Epithelial cell of prostate (primary cell): ENCODE results near the gene HSPB9.
A peak's percentile ranks its signal among the peaks of the same experiment; 100 is the strongest.

ENCODE experiments used
- DNase-seq: peaks from one replicate; pipeline ENCODE4 v3.0.0-alpha.2; 2011; ENCODE audit warnings: low read depth, low spot score
- H3K27ac ChIP-seq: fragments of 450-650 bp; 2 replicates; pipeline ENCODE4 v1.5.1; 2017; ENCODE audit warnings: mild to moderate bottlenecking

HSPB9 gene

GRCh38 chr17:42118126-42118510 is 4.5 kb upstream of the HSPB9 start:
- H3K27ac ChIP-seq: no peak overlapping the region
- DNase-seq: no peak

- DNase-seq: no peak
- H3K27ac ChIP-seq: no peak overlapping the region
Observed at GRCh38 chr17:42118545-42118944, 4.1 kb upstream of the HSPB9 start.

GRCh38 chr17:42119301-42119700 is 3.3 kb upstream of the HSPB9 start:
- no peak overlapping the region for H3K27ac ChIP-seq
- no peak for DNase-seq

GRCh38 chr17:42120161-42120769 is 2.3 kb upstream of the HSPB9 start:
- DNase-seq: no peak
- H3K27ac ChIP-seq: no peak overlapping the region

GRCh38 chr17:42120770-42121769 is 1.5 kb upstream of the HSPB9 start, which contains the start of gene KAT2A:
KAT2A (minus strand) TSS chr17:42121367; CDS start chr17:42121304, 63 bp downstream.
- no peak for DNase-seq
- no peak within 1 kb of the TSS for H3K27ac ChIP-seq

GRCh38 chr17:42124256-42124655 is 1.7 kb downstream of the HSPB9 start:
- DNase-seq: no peak
- no peak overlapping the region for H3K27ac ChIP-seq

- H3K27ac ChIP-seq: no peak overlapping the region
- no peak for DNase-seq
Observed at GRCh38 chr17:42125565-42125964, 3.0 kb downstream of the HSPB9 start.

- no peak for DNase-seq
- H3K27ac ChIP-seq: no peak overlapping the region
Observed at GRCh38 chr17:42126836-42127235, 4.2 kb downstream of the HSPB9 start.

- no peak for DNase-seq
- no peak overlapping the region for H3K27ac ChIP-seq
Observed at GRCh38 chr17:42127414-42127813, 4.8 kb downstream of the HSPB9 start.

GRCh38 chr17:42129109-42129837 is 6.7 kb downstream of the HSPB9 start:
- no peak for DNase-seq
- H3K27ac ChIP-seq: no peak overlapping the region

GRCh38 chr17:42130310-42130936 is 7.8 kb downstream of the HSPB9 start:
- no peak for DNase-seq
- H3K27ac ChIP-seq: no peak overlapping the region

GRCh38 chr17:42131232-42131631 is 8.6 kb downstream of the HSPB9 start:
- no peak for DNase-seq
- H3K27ac ChIP-seq: no peak overlapping the region

GRCh38 chr17:42131981-42132432 is 9.4 kb downstream of the HSPB9 start:
- DNase-seq: no peak
- no peak overlapping the region for H3K27ac ChIP-seq

GRCh38 chr17:42132941-42133340 is 10.3 kb downstream of the HSPB9 start:
- H3K27ac ChIP-seq: peak overlapping the region; percentile 70
- DNase-seq: no peak

GRCh38 chr17:42133461-42134041 is 10.9 kb downstream of the HSPB9 start:
- peak overlapping the region; percentile 70 for H3K27ac ChIP-seq

GRCh38 chr17:42135151-42135550 is 12.5 kb downstream of the HSPB9 start:
- DNase-seq: no peak
- peak overlapping the region; percentile 70 for H3K27ac ChIP-seq

More at GRCh38 chr17:42133461-42134041, 10.9 kb downstream of the HSPB9 start:
- DNase-seq: no peak

GRCh38 chr17:42135664-42136653 is 13.4 kb downstream of the HSPB9 start:
- no peak for DNase-seq
- H3K27ac ChIP-seq: peak overlapping the region; percentile 70

GRCh38 chr17:42136654-42137051 is 14.0 kb downstream of the HSPB9 start:
- peak overlapping the region; percentile 70 for H3K27ac ChIP-seq

More at GRCh38 chr17:42136654-42137051, 14.0 kb downstream of the HSPB9 start:
- DNase-seq: no peak
